Uterus (tissue), 2 donors: Measurements from ENCODE around the gene NISCH.

Experiments
- CTCF ChIP-seq, 4 experiments: fragments of 200-600 bp in 2 of 4; fragments of 450-650 bp in 2 of 4; sonication (generic) in 2 of 4; IDR thresholded peaks; one replicate each; pipeline ENCODE4 v1.5.1; 2016 to 2019; ENCODE audit warnings: antibody characterized with exemption in 4 of 4, mild to moderate bottlenecking in 2 of 4, moderate library complexity in 1 of 4
- POLR2A ChIP-seq, 2 donors: fragments of 450-650 bp; IDR thresholded peaks; one replicate each; pipeline ENCODE4 v1.6.1; 2016; ENCODE audit warnings: antibody characterized with exemption in 2 of 2, mild to moderate bottlenecking in 1 of 2, moderate library complexity in 1 of 2

DNA sequence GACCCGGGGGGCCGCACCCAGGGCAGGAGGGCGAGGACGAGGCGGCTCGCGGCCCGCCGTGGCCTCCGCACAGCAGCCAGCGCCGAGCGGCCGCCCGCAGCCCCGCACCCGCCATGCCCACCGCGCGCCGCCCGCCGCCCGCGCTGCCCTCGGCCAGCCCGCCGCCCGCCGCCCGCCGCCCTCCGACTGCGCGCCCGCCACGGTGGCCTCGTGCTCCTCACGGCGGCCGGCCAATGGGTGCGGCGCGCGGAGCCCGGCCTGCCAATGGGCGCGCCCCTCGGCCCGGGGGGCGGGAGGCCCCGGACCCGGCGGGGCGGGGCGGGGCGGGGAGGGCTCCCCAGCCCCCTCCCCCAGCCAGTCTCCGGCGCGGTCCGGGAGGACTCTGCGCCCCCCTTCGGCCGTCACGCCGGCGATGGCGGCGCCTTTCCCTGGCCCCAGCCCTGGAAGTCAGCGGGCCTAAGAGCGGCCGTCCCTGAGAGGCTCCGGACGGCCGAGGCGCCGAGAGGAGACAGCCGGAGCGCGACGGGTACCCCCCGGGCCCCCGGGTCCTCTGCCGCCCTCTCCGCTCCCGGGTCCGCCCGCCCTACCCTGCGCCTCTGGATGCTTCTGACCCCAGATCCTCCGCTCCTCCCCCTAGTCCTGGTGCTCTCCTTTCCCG is 78.3 kb downstream of the NISCH start, which contains the start of gene NT5DC2:
- TF ChIP-seq CTCF (IDR thresholded peaks at IDR 0.05), result peak in 3 of 4 experiments; percentile 11 to 20 (median 16)
- TF ChIP-seq POLR2A (IDR thresholded peaks at IDR 0.05), result peak; percentile 11 to 22
